ENCODE results near the gene NRN1L. TPM values are rescaled to one million over a fixed set of nuclear protein-coding genes. Genes with fewer than 3 reads are reported as not detected.

The NRN1L gene
- total RNA-seq = not detected in 2 replicates

GRCh38 chr16:67884684-67885083, at the start of gene NRN1L:
Gene NRN1L (plus strand): TSS chr16:67884885. CDS start chr16:67884904, 19 bp downstream.

GRCh38 chr16:67841816-67842508, 42.7 kb upstream of the NRN1L start, which contains the start of gene THAP11:
Gene THAP11 (plus strand): TSS chr16:67842320. CDS start chr16:67842555, 235 bp downstream.

GRCh38 chr16:67846320-67847063, 38.2 kb upstream of the NRN1L start, which contains the start of gene NUTF2:
Gene NUTF2 (plus strand): TSS chr16:67846933. CDS start chr16:67865131, 18,198 bp downstream.

GRCh38 chr16:67847064-67847861, 37.4 kb upstream of the NRN1L start, which contains the start of gene CENPT:
Gene CENPT (minus strand): TSS chr16:67847693. CDS start chr16:67833859, 13,834 bp downstream.

GRCh38 chr16:67872631-67873434, 11.9 kb upstream of the NRN1L start, which contains the start of gene EDC4:
Gene EDC4 (plus strand): TSS chr16:67873052. CDS start chr16:67873262, 210 bp downstream.

GRCh38 chr16:67892899-67893742, 8.4 kb downstream of the NRN1L start, which contains the start of gene PSKH1:
Gene PSKH1 (plus strand): TSS chr16:67893254. CDS start chr16:67908750, 15,496 bp downstream.

GRCh38 chr16:67931712-67932461, 47.2 kb downstream of the NRN1L start, which contains the start of gene CTRL:
Gene CTRL (minus strand): TSS chr16:67931862. CDS start chr16:67931852, 10 bp downstream.

Other genes starting within 250 kb of the NRN1L start
- under 0.01 and 0.37 TPM in 2 replicates for gene CARMIL2, start 239.7 kb upstream of the NRN1L start, total RNA-seq
- gene ACD, start 224.6 kb upstream of the NRN1L start, total RNA-seq = 11.3 and 15.8 TPM in 2 replicates
- gene PARD6A, start 223.9 kb upstream of the NRN1L start, total RNA-seq = 0.59 and 1.2 TPM in 2 replicates
- 12.4 and 14.0 TPM in 2 replicates for gene ENKD1, start 218.1 kb upstream of the NRN1L start, total RNA-seq
- 2.2 and 5.6 TPM in 2 replicates for gene C16orf86, start 218.1 kb upstream of the NRN1L start, total RNA-seq
- 12.5 and 20.3 TPM in 2 replicates for gene GFOD2, start 165.6 kb upstream of the NRN1L start, total RNA-seq
- 3.9 and 7.1 TPM in 2 replicates for gene RANBP10, start 78.3 kb upstream of the NRN1L start, total RNA-seq
- 0.32 and 1.5 TPM in 2 replicates for gene TSNAXIP1, start 78.0 kb upstream of the NRN1L start, total RNA-seq
- gene THAP11, start 42.6 kb upstream of the NRN1L start, total RNA-seq = 31.1 and 35.3 TPM in 2 replicates
- 73.9 and 178 TPM in 2 replicates for gene NUTF2, start 38.0 kb upstream of the NRN1L start, total RNA-seq
- 19.9 and 29.6 TPM in 2 replicates for gene CENPT, start 37.2 kb upstream of the NRN1L start, total RNA-seq
- gene EDC4, start 11.8 kb upstream of the NRN1L start, total RNA-seq = 46.9 and 83.3 TPM in 2 replicates
- gene PSKH1, start 8.4 kb downstream of the NRN1L start, total RNA-seq = 27.6 and 28.9 TPM in 2 replicates
- gene CTRL, start 47.0 kb downstream of the NRN1L start, total RNA-seq = under 0.01 and 0.51 TPM in 2 replicates
- gene PSMB10, start 52.0 kb downstream of the NRN1L start, total RNA-seq = 22.0 and 46.3 TPM in 2 replicates
- gene LCAT, start 59.2 kb downstream of the NRN1L start, total RNA-seq = 6.5 and 10.4 TPM in 2 replicates
- gene SLC12A4, start 83.8 kb downstream of the NRN1L start, total RNA-seq = 119 and 195 TPM in 2 replicates
- not detected in 2 replicates for gene DPEP3, start 95.6 kb downstream of the NRN1L start, total RNA-seq
- not detected in 2 replicates for gene DPEP2, start 114.6 kb downstream of the NRN1L start, total RNA-seq
- not detected in 2 replicates for gene DPEP2NB, start 131.0 kb downstream of the NRN1L start, total RNA-seq
- 7.3 and 8.3 TPM in 2 replicates for gene DDX28, start 138.3 kb downstream of the NRN1L start, total RNA-seq
- gene DUS2, start 138.4 kb downstream of the NRN1L start, total RNA-seq = 12.5 and 21.1 TPM in 2 replicates
- 8.3 and 12.4 TPM in 2 replicates for gene NFATC3, start 200.5 kb downstream of the NRN1L start, total RNA-seq